ENCODE data around the gene SFXN5.

Gene SFXN5

DNA sequence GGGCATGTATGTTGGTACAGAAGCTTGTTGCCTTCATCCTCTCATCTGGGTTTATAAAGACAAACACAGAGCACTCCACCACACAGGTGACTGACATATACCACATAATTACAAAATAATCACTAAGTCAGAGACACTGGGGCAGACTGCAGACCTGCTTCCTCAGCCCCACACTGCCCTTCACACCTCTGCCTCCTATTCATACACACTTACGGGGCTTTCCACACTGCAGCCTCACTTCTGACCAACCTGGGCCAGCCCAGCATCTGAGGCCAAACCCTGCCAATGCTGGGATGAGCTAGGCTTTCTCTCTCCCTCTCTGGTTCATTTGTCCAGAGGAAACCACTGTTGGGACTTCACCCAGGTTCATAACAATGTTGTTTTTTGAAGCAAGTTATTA lies 149.7 kb downstream of the SFXN5 start:
- TF ChIP-seq ZNF133 (tag by site-specific recombination; IDR thresholded peaks at IDR 0.05) = no peak
- TF ChIP-seq ZNF266 (tag by site-specific recombination; IDR thresholded peaks at IDR 0.05; ENCODE audit: low read depth) = no peak
- TF ChIP-seq, protein P1, sequence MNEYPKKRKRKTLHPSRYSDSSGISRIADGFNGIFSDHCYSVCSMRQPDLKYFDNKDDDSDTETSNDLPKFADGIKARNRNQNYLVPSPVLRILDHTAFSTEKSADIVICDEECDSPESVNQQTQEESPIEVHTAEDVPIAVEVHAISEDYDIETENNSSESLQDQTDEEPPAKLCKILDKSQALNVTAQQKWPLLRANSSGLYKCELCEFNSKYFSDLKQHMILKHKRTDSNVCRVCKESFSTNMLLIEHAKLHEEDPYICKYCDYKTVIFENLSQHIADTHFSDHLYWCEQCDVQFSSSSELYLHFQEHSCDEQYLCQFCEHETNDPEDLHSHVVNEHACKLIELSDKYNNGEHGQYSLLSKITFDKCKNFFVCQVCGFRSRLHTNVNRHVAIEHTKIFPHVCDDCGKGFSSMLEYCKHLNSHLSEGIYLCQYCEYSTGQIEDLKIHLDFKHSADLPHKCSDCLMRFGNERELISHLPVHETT (tag by site-specific recombination; IDR thresholded peaks at IDR 0.05) = no peak
- TF ChIP-seq ZBTB1 (tag by site-specific recombination; IDR thresholded peaks at IDR 0.05) = no peak
- TF ChIP-seq ZSCAN23 (tag by site-specific recombination; IDR thresholded peaks at IDR 0.05) = no peak
- no peaks in the 10 kb centered on the region for H3K9me3 ChIP-seq (ENCODE audit: control insufficient read depth, insufficient read depth, low read depth, low read length)
- ChIA-PET CTCF (interaction anchor here (2.1 kb wide), 1 partner anchor 13 kb away, joined by 7 read pairs; no protein-coding TSS in a partner anchor), POLR2A (no interaction called here)
- H3K36me3 ChIP-seq (ENCODE audit: control insufficient read depth in 2 of 2, insufficient read depth in 1 of 2, low read length in 2 of 2) = no peaks in the 10 kb centered on the region
- no peak overlapping the region for H3K4me3 ChIP-seq (ENCODE audit: low read depth, low read length)
- no peak overlapping the region for H3K27ac ChIP-seq (ENCODE audit: extremely low read depth, low read depth, low read length)
- H3K4me1 ChIP-seq (ENCODE audit: control insufficient read depth, insufficient read depth, low read length) = no peaks in the 10 kb centered on the region

DNA sequence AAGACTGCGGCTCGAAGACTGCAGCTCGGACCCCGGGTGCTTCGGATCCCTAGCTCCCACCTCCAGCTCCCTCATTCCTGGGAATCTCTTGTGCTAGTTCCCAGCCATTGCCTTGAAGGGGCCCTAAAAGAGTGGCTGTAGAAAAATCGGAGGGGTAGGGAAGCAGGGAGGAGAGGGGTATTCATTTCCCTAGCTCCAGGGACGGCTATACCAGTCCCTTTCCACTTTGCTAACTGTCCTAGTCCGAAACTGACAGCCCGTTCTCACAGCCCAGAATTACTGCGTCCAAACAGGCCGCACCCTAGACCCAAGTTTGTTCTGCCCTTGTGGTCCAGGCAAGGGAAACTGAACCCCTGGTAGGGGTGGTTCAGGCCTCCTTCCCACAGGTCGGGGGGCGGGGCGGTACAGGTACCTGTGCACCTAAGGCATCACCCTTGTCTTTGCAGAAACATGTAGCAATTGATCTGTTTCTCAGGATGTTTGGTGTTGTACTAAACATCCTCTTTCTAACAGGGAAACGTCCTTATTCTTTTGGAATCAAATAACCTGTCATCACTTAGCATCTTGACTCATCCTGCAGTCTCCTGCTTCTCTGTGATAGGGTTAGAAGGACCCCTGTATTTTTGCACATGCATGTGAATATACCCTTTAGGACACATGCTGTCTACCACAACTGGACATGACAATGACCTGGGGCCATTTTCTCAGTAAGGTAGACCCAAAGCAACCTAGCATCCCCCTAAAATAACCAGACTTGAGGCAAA lies 150.2 kb downstream of the SFXN5 start:
- TF ChIP-seq ZNF677 (tag by site-specific recombination; IDR thresholded peaks at IDR 0.05) (no peak), ZFP69B (tag by site-specific recombination; IDR thresholded peaks at IDR 0.05) (no peak), ZNF266 (tag by site-specific recombination; IDR thresholded peaks at IDR 0.05; ENCODE audit: low read depth) (no peak), ZXDB (tag by site-specific recombination; IDR thresholded peaks at IDR 0.05) (no peak), ZNF221 (tag by site-specific recombination; IDR thresholded peaks at IDR 0.05; ENCODE audit: borderline replicate concordance) (no peak), ZNF114 (tag by site-specific recombination; IDR thresholded peaks at IDR 0.05) (no peak), ZNF174 (tag by site-specific recombination; IDR thresholded peaks at IDR 0.05) (no peak), MEIS1 (CRISPR knock-in tag; IDR thresholded peaks at IDR 0.05; ENCODE audit: borderline replicate concordance) (no peak), ZNF19 (tag by site-specific recombination; IDR thresholded peaks at IDR 0.05; ENCODE audit: low read depth) (no peak), ZNF394 (tag by site-specific recombination; IDR thresholded peaks at IDR 0.05; ENCODE audit: borderline replicate concordance) (no peak), ZNF776 (tag by site-specific recombination; IDR thresholded peaks at IDR 0.05; ENCODE audit: borderline replicate concordance) (no peak), ZNF701 (tag by site-specific recombination; IDR thresholded peaks at IDR 0.05) (no peak), REPIN1 (tag by site-specific recombination; IDR thresholded peaks at IDR 0.05; ENCODE audit: low read depth) (no peak), ZNF585B (tag by site-specific recombination; IDR thresholded peaks at IDR 0.05) (no peak)
- TF ChIP-seq, protein P2, sequence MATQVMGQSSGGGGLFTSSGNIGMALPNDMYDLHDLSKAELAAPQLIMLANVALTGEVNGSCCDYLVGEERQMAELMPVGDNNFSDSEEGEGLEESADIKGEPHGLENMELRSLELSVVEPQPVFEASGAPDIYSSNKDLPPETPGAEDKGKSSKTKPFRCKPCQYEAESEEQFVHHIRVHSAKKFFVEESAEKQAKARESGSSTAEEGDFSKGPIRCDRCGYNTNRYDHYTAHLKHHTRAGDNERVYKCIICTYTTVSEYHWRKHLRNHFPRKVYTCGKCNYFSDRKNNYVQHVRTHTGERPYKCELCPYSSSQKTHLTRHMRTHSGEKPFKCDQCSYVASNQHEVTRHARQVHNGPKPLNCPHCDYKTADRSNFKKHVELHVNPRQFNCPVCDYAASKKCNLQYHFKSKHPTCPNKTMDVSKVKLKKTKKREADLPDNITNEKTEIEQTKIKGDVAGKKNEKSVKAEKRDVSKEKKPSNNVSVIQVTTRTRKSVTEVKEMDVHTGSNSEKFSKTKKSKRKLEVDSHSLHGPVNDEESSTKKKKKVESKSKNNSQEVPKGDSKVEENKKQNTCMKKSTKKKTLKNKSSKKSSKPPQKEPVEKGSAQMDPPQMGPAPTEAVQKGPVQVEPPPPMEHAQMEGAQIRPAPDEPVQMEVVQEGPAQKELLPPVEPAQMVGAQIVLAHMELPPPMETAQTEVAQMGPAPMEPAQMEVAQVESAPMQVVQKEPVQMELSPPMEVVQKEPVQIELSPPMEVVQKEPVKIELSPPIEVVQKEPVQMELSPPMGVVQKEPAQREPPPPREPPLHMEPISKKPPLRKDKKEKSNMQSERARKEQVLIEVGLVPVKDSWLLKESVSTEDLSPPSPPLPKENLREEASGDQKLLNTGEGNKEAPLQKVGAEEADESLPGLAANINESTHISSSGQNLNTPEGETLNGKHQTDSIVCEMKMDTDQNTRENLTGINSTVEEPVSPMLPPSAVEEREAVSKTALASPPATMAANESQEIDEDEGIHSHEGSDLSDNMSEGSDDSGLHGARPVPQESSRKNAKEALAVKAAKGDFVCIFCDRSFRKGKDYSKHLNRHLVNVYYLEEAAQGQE (tag by site-specific recombination; IDR thresholded peaks at IDR 0.05) = no peak
- TF ChIP-seq, protein P3, sequence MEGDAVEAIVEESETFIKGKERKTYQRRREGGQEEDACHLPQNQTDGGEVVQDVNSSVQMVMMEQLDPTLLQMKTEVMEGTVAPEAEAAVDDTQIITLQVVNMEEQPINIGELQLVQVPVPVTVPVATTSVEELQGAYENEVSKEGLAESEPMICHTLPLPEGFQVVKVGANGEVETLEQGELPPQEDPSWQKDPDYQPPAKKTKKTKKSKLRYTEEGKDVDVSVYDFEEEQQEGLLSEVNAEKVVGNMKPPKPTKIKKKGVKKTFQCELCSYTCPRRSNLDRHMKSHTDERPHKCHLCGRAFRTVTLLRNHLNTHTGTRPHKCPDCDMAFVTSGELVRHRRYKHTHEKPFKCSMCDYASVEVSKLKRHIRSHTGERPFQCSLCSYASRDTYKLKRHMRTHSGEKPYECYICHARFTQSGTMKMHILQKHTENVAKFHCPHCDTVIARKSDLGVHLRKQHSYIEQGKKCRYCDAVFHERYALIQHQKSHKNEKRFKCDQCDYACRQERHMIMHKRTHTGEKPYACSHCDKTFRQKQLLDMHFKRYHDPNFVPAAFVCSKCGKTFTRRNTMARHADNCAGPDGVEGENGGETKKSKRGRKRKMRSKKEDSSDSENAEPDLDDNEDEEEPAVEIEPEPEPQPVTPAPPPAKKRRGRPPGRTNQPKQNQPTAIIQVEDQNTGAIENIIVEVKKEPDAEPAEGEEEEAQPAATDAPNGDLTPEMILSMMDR (tag by site-specific recombination; IDR thresholded peaks at IDR 0.05) = no peak
- TF ChIP-seq, protein P4, sequence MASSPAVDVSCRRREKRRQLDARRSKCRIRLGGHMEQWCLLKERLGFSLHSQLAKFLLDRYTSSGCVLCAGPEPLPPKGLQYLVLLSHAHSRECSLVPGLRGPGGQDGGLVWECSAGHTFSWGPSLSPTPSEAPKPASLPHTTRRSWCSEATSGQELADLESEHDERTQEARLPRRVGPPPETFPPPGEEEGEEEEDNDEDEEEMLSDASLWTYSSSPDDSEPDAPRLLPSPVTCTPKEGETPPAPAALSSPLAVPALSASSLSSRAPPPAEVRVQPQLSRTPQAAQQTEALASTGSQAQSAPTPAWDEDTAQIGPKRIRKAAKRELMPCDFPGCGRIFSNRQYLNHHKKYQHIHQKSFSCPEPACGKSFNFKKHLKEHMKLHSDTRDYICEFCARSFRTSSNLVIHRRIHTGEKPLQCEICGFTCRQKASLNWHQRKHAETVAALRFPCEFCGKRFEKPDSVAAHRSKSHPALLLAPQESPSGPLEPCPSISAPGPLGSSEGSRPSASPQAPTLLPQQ (tag by site-specific recombination; IDR thresholded peaks at IDR 0.05) = no peak
- TF ChIP-seq, protein P5, sequence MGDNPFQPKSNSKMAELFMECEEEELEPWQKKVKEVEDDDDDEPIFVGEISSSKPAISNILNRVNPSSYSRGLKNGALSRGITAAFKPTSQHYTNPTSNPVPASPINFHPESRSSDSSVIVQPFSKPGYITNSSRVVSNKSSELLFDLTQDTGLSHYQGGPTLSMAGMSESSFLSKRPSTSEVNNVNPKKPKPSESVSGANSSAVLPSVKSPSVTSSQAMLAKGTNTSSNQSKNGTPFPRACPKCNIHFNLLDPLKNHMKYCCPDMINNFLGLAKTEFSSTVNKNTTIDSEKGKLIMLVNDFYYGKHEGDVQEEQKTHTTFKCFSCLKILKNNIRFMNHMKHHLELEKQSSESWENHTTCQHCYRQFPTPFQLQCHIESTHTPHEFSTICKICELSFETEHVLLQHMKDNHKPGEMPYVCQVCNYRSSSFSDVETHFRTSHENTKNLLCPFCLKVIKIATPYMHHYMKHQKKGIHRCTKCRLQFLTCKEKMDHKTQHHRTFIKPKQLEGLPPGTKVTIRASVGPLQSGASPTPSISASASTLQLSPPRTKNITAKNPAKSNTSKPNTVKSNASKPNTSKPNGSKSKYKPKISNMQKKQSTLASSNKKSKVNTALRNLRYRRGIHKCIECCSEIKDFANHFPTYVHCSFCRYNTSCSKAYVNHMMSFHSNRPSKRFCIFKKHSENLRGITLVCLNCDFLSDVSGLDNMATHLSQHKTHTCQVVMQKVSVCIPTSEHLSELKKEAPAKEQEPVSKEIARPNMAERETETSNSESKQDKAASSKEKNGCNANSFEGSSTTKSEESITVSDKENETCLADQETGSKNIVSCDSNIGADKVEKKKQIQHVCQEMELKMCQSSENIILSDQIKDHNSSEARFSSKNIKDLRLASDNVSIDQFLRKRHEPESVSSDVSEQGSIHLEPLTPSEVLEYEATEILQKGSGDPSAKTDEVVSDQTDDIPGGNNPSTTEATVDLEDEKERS (tag by site-specific recombination; IDR thresholded peaks at IDR 0.05) = no peak
- H3K4me3 ChIP-seq (ENCODE audit: low read depth, low read length) = no peak overlapping the region
- POLR2A ChIA-PET = no interaction called here
- H3K4me1 ChIP-seq (ENCODE audit: control insufficient read depth, insufficient read depth, low read length) = no peaks in the 10 kb centered on the region
- CTCF ChIA-PET = interaction anchor here (1.2 to 2.1 kb wide), 2 partner anchors 14 to 28 kb away, joined by 4 to 7 read pairs; no protein-coding TSS in a partner anchor
- H3K9me3 ChIP-seq (ENCODE audit: control insufficient read depth, insufficient read depth, low read depth, low read length) = no peaks in the 10 kb centered on the region
- no peaks in the 10 kb centered on the region for H3K36me3 ChIP-seq (ENCODE audit: control insufficient read depth in 2 of 2, insufficient read depth in 1 of 2, low read length in 2 of 2)
- no peak overlapping the region for H3K27ac ChIP-seq (ENCODE audit: extremely low read depth, low read depth, low read length)

Data from HEK293 (cell line).